ENCODE results near the gene MOK.
"Not testable (repeated sequence)": the region's sequence is repeated elsewhere in the genome, so short reads cannot be mapped to it uniquely, and the experiment has no call there.

MOK gene

DNA sequence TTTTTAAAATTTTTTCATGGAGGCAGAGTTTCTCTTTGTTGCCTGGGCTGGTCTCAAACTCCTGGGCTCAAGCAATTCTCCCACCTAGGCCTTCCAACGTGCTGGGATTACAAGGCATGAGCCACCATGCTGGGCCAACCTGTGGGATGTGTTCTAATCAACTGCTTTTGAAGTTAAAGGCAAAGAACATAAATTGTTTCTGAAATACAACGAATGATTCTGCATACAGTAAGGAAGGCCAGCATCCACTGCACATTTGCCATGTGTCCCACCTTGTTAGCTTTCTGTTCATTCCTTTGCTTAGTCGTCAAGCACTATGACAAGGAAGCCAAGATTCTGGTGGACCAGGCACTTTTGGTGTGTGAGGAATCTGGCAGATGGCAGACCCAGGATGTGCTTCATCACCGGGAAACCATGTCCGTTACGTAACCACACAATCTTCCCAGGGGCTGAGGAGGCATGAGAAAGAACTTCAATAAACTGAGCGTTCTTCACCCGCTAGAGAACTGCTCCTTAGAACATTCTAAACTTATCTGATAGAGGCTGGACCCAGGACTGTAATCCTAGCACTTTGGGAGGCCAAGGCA lies 24.5 kb downstream of the MOK start:
- no peak for FAIRE-seq

GRCh38 chr14:102279688-102280348 lies 25.1 kb downstream of the MOK start:
- FAIRE-seq, result no peak

GRCh38 chr14:102279282-102279681 lies 25.7 kb downstream of the MOK start:
- no peak for FAIRE-seq

GRCh38 chr14:102278631-102278935 lies 26.4 kb downstream of the MOK start:
- FAIRE-seq, result no peak

GRCh38 chr14:102277874-102278630 lies 26.9 kb downstream of the MOK start:
- no peak for FAIRE-seq

- no peak for FAIRE-seq
Measured at GRCh38 chr14:102275866-102276265, 29.1 kb downstream of the MOK start.

- FAIRE-seq, result no peak
Measured at GRCh38 chr14:102272392-102272791, 32.6 kb downstream of the MOK start.

DNA sequence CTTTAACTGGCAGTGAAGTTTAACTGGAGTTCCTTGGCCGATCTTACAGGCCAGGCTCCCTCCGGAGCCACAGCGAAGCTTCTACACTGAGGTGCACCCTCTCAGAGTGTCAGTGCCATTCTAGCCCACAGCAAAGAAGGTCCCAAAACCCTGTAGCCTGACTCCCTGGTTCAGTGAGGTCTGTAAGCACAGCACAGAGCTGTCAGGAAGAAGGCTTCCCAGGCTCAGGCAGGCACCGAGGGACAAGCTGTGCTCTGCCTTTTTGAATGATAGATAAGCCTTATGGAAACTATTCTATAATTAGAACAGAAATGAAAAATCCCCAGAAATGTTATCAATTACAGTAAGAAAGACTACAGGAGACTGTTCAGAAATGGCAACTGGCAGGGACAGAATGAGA lies 40.2 kb downstream of the MOK start:
- no peak for FAIRE-seq

DNA sequence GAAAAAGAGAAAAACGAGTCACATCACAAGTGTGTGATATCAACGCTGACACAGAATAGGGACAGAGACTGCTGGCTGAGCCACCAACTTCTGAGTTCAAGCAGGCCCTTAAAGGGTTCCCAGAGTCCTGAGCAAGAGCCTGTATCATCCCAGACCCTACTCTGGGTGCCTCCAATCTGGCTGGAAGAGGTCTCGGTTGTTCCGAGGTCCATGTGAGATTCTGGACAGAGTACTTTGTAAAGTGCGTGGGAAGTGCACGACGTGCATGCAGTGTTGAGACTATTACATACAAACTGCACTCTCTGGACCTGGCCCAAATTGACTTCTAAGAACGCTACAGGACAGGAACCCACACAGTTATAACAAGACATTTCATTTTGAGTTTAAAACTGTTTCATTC lies 40.6 kb downstream of the MOK start:
- FAIRE-seq, result no peak

- no peak for FAIRE-seq
Measured at GRCh38 chr14:102262929-102263462, 42.0 kb downstream of the MOK start.

GRCh38 chr14:102258136-102258535 lies 46.8 kb downstream of the MOK start:
- no peak for FAIRE-seq

GRCh38 chr14:102256716-102257115 lies 48.2 kb downstream of the MOK start:
- no peak for FAIRE-seq

GRCh38 chr14:102255401-102256190 lies 49.4 kb downstream of the MOK start:
- FAIRE-seq, result no peak

DNA sequence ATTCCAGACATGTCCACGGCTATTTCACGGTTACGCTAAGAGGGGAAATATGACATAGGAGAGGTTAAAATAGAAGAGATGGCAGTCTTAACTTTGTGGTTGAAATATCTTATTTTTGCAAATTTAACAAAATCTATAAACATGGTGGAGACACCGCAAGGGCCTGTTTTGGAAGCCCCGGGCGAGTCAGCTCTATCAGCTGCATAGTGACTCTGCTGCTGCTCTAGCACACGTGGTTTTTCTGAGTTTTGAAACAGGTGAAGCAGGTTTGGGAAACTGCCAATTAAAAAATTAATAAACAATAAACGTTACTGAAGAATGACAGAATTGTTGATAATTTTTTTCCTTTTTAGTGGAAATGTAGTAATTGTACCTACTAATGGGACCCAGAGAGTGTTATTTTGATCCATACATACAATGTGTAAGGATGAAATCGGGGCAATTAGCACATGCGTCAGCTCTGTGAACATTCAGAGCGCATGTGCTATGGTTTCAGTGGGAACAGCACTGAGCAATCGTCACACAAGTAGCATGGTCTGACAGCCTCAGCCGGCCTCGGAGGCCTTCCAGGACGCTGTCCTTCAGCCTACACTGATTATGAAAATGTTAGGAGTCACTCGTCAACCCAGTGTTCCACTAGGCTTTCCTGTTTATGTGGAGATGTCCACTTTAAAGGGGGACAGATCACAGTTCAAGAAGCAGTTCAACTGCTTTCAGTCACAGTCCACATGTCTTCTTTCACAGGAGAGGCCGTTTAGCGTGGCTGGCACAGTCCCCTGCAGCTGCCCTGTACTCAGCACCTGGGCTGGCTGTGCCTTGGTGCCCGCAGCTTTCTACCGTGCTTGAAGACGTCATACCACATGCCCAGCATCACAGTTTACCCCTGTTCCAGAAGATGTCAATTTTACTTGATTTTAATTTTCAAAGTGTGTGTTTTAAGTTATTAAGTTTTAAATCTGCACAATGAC lies 51.8 kb downstream of the MOK start:
- FAIRE-seq, result no peak

DNA sequence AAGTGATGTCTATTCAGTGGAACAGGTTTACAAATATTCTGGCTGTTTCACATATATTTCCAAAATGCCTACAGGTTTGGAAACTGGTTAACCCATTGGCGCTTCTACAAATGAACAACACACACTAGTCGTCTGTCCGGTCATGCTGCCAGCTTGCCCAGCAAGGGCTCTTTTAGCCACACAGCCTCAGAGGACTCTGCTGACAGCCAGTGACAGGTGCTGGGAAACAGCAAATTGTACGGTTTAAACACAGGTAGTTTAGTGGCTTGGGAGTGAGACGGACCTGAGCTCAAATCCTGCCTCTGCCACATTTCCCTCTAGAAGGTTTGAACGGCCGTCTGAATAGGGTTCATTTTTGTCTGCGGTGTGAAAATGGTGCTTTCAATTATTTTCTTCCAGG lies 53.8 kb downstream of the MOK start:
- FAIRE-seq, result no peak

DNA sequence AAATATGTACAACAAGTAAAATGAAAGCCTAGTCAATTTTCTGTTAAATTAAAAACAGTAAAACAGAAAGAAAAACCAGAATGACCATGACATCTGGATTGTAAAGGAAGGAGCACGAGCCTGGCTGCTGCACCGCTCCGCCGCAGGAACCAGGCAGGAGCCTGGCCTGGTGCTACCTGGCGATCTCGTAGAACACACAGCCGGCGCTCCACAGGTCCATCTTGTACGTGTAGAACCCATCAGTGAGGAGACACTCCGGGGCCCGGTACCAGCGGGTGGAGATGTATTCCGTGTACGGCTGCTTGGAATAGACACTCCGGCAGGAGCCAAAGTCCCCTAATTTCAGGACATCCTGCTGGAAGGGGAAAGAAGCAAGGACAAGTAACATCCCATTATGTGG lies 54.3 kb downstream of the MOK start:
- no peak for FAIRE-seq

DNA sequence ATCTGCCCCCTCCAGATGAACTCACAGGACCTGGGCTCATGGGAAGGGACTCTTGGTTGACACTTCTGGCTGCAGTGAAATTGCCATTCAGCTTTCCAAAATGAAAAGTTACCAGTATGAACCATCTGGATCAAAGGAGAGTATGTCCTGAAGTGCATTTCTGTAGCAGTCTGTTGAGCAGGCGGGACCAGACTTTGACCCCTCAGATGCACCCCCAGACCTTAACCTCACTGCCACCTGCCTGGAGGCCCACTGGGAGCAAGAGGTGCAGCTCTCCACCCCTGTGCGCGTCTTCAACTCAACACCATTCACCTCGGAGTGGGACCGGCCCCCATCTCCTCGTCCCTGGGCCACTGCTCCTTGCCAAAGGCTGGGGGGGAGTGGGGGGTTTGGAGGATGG lies 55.0 kb downstream of the MOK start:
- FAIRE-seq, result no peak

DNA sequence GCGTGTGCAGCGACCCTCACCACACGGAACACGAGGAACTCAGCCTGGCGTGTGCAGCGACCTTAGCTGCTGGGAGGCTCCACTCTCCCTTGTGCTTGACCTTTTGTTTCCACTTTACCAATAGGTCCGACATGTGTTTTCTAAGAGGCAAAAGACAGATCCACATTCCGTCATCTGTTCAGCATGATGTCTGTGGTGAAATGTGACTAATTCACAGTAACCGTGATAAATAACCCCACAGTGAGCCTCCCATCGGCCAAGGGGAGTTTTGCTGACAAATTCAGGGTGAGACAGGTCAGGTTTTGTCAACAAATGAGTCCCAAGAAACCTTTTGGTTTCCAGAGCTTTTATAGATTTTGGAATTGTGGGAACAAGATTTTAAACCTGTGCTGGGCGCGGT lies 55.9 kb downstream of the MOK start:
- FAIRE-seq, result no peak

DNA sequence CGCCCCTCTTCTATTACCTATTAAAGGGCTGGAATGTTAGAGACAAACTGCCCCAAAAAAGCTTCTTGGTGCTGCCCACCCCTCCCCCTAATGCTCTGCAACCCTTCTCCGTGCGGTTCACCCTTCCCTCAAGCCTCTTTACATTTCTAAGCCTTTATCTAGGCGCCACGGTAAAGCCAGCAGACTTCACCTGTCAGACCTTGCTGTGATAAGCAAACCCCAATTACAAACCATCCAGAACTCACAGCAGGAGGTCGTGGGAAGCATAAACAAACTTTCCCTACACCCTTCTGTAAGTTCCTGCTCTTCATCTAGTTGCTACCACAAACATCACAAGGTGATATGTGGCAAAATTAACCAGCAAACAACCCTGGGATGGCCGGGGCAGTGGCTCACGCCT lies 56.8 kb downstream of the MOK start:
- FAIRE-seq, result no peak

GRCh38 chr14:102246071-102246470 lies 58.9 kb downstream of the MOK start:
- no peak for FAIRE-seq

- FAIRE-seq, result not testable (repeated sequence)
Measured at GRCh38 chr14:102243795-102244194, 61.2 kb downstream of the MOK start.

- no peak for FAIRE-seq
Measured at GRCh38 chr14:102241147-102241546, 63.8 kb downstream of the MOK start.
